ENCODE results near the gene RASA3.
"Not testable (repeated sequence)": the region's sequence is repeated elsewhere in the genome, so short reads cannot be mapped to it uniquely, and the experiment has no call there.

RASA3 gene

DNA sequence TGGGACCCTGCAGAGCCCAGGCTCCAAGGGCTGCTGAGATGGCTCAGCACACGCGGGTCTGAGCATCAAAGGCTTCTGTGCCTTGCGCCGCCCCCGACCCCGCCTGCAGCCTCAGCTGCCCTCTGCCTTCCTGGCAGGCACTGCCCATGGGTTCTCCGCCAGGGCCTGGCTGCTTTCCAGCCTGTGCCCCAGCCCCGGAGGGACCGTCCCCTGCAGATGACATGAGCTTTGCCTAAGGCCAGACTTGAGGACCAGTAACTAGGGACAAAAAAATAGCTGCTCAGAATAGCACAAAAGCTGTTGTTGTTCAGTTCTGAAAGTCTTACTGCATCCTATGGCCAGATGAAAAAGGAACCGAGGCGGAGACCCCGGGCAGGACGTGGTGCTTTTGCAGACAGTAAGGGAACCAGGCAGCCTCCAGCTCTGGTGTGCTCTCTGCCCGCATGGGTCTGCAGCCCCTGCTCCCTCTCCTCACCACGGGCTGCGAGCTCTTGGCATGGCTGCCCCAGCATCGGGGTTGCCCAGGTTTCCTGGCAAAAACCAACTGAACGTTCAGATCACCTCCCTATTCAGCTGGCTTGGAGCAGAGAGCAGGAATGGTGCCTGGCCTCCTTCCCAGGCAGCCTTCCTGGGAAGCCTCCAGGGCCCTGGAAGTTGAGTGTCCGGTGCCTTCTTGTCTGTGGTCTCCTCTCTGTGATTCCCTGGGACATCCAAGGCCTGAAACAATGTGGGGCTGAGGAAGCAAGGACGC lies 34.1 kb upstream of the RASA3 start:
- Histone ChIP-seq H3K9me3 (ENCODE audit: control insufficient read depth, insufficient read depth, low read depth, low read length) (no peaks in the 10 kb centered on the region), H3K36me3 (ENCODE audit: control insufficient read depth, insufficient read depth, low read length) (no peaks in the 10 kb centered on the region), H3K4me3 (ENCODE audit: low read depth, low read length) (no peak overlapping the region), H3K4me1 (ENCODE audit: control insufficient read depth, insufficient read depth, low read length) (peaks cover 5% of the 10 kb centered on the region; the same call in 1 of the 2 replicates), H3K9ac (ENCODE audit: low read length) (no peak overlapping the region), H3K27me3 (ENCODE audit: control insufficient read depth, insufficient read depth, low read length) (no peaks in the 10 kb centered on the region), H3K27ac (ENCODE audit: low read depth, low read length) (no peak overlapping the region)

DNA sequence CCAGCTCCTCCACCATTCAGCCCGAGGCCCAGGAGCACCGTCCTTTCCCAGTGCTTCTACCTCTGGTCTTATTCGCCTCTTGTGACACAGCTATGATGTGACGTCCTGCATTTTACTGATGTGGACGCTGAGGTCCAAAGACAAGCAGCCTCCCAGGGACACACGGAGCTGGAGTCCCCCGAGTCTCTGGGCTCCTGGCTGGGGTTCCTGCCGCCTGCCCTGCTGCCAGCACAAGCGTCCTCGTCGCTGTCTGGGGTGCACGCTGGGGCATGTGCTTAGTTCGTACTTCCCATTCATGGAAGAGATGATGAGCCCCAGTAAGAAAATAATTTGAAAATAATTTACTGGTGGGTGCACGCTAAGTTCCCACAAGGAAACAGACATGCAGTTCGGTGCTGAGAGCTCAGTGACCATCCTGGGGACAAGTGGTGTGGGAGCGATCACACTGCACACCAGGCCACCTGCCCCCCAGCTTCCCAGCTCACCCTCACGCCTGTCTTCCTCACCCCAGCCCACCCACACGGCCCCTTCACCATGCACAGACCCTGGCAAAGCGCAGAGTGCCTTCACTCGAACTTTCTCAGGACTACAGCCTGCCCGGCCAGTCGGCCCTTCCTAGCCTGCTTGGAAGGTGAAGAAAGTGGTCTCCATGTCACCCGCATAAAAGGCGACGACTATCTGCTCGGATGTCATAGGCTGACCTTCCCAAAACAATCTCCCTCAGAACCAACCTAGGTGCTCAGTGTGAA lies 32.4 kb upstream of the RASA3 start:
- Histone ChIP-seq H3K4me1 (ENCODE audit: control insufficient read depth, insufficient read depth, low read length) (peaks cover 5% of the 10 kb centered on the region; the same call in 1 of the 2 replicates), H3K27ac (ENCODE audit: low read depth, low read length) (no peak overlapping the region), H3K9me3 (ENCODE audit: control insufficient read depth, insufficient read depth, low read depth, low read length) (no peaks in the 10 kb centered on the region), H3K9ac (ENCODE audit: low read length) (no peak overlapping the region), H3K27me3 (ENCODE audit: control insufficient read depth, insufficient read depth, low read length) (peaks cover 6% of the 10 kb centered on the region; the same call in 1 of the 2 replicates), H3K36me3 (ENCODE audit: control insufficient read depth, insufficient read depth, low read length) (no peaks in the 10 kb centered on the region), H3K4me3 (ENCODE audit: low read depth, low read length) (no peak overlapping the region)

DNA sequence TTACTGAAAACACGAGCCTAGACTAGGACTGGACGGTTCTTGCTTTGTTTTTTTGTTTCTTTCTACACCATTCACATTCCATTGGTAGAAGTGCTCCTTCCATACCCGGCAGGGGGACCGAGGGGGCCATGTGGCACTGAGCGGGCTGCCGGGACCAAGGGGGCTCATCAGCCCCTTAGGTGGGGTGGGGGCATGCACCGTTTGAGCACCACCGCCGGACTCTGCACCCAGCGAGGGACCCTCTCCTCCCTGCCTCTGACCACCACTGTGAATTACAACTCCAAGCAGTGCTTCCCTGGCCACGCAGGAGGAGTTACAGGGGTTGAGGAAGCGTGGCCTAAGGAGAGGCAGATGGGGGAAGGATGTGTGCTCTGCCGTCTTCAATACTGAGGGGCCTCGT lies 31.6 kb upstream of the RASA3 start:
- Histone ChIP-seq H3K27me3 (ENCODE audit: control insufficient read depth, insufficient read depth, low read length) (peaks cover 6% of the 10 kb centered on the region; the same call in 1 of the 2 replicates), H3K4me1 (ENCODE audit: control insufficient read depth, insufficient read depth, low read length) (peaks cover 5% of the 10 kb centered on the region; the same call in 1 of the 2 replicates), H3K27ac (ENCODE audit: low read depth, low read length) (no peak overlapping the region), H3K9me3 (ENCODE audit: control insufficient read depth, insufficient read depth, low read depth, low read length) (no peaks in the 10 kb centered on the region), H3K9ac (ENCODE audit: low read length) (no peak overlapping the region), H3K36me3 (ENCODE audit: control insufficient read depth, insufficient read depth, low read length) (no peaks in the 10 kb centered on the region), H3K4me3 (ENCODE audit: low read depth, low read length) (no peak overlapping the region)

DNA sequence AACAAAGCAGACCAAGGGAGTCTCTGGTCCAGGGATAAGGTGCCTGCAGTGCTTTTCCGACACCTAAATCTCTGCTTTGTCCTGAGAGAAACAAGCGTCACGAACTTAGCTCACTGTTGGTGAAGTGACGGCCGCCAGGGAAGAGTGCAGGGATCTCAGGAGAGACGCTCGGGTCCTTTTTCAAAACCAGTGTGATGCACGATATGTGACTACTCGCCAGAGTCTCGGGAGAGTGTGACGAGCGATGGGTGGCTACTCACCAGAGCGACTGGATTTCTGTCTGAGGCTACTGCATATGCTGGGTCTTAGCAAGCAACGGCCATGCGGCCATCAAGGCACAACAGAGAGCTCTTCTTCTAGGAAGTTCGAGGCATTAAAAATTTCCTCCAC lies 30.1 kb upstream of the RASA3 start:
- Histone ChIP-seq H3K36me3 (ENCODE audit: control insufficient read depth, insufficient read depth, low read length) (no peaks in the 10 kb centered on the region), H3K9me3 (ENCODE audit: control insufficient read depth, insufficient read depth, low read depth, low read length) (no peaks in the 10 kb centered on the region), H3K27me3 (ENCODE audit: control insufficient read depth, insufficient read depth, low read length) (peaks cover 6% of the 10 kb centered on the region; the same call in 1 of the 2 replicates), H3K27ac (ENCODE audit: low read depth, low read length) (no peak overlapping the region), H3K4me3 (ENCODE audit: low read depth, low read length) (no peak overlapping the region), H3K4me1 (ENCODE audit: control insufficient read depth, insufficient read depth, low read length) (peaks cover 5% of the 10 kb centered on the region; the same call in 1 of the 2 replicates), H3K9ac (ENCODE audit: low read length) (no peak overlapping the region)

DNA sequence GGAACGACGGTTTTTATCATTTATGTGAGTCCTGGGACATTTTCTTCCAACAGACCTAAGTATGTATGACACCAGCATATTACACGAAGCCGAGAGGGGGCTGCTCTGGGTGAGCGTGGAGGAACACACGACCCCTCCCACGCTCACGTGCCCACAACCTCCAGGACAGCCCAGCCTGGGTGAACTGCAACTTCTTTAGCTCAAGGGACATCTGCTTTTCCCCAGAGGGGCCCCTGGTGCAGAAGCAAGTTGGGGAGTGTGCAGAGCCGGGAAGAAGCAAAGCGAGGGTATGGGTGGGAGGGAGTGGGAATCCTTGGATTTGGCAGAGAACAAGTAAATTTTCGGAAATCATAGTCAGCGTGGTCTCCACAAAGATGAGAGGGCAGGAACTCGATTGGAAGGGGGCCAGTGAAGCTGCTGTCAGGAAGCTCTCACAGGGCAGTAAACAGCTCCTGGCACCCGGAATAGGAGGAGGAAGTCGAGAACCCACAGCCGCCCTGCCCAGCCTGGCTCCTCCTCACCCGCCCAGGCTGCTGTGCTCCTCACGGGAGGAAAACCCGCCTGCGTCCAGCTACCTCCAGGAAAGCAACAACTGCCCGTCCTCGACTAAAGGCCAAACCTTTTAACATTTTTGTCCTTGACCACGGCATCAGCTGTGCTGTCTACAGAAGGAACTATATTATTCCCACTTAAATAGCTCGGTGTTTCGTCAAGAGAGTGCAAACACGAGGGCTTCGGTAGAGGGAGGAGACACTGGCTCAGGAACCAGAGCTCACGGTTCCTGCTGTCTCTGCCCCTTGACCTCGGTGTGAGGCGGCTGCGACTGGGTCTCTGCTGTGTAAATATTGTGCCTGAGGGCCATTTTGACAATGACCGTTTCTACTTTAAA lies 29.5 kb upstream of the RASA3 start:
- H3K4me1 ChIP-seq (ENCODE audit: control insufficient read depth, insufficient read depth, low read length): peaks cover 5% of the 10 kb centered on the region; the same call in 1 of the 2 replicates
- no peak overlapping the region for H3K27ac ChIP-seq (ENCODE audit: low read depth, low read length)
- no peak overlapping the region for H3K9ac ChIP-seq (ENCODE audit: low read length)
- no peaks in the 10 kb centered on the region for H3K9me3 ChIP-seq (ENCODE audit: control insufficient read depth, insufficient read depth, low read depth, low read length)
- H3K4me3 ChIP-seq (ENCODE audit: low read depth, low read length): no peak overlapping the region
- H3K36me3 ChIP-seq (ENCODE audit: control insufficient read depth, insufficient read depth, low read length): no peaks in the 10 kb centered on the region
- H3K27me3 ChIP-seq (ENCODE audit: control insufficient read depth, insufficient read depth, low read length): peaks cover 6% of the 10 kb centered on the region; the same call in 1 of the 2 replicates

DNA sequence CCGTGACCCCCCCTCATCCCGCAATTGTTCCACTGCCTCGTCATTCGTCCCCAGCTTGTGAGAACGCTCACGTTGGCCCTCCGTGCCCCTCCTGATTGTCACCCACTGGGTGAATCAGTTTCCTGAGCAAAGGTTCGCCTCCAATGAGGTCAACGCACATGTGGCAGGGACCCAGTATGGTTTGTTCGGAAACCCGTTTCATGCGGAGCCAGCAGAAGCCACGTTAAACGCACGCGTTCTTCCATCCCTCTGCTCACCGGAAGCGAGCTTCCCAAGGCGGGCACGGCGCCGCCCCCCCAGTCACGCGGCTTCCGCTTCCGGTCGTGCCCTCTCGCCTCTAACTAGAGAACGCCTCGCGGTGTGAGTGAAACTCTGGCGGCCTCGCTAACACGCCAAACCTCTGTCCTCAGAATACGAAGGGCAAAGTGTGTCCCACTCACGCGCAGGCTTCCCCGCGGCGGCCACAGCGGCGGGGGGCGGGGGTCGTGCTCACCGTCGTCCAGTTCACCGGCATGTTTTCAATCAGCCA lies 28.7 kb upstream of the RASA3 start:
- H3K9ac ChIP-seq (ENCODE audit: low read length): no peak overlapping the region
- no peaks in the 10 kb centered on the region for H3K36me3 ChIP-seq (ENCODE audit: control insufficient read depth, insufficient read depth, low read length)
- H3K27ac ChIP-seq (ENCODE audit: low read depth, low read length): no peak overlapping the region
- peaks cover 6% of the 10 kb centered on the region; the same call in 1 of the 2 replicates for H3K27me3 ChIP-seq (ENCODE audit: control insufficient read depth, insufficient read depth, low read length)
- no peak overlapping the region for H3K4me3 ChIP-seq (ENCODE audit: low read depth, low read length)
- no peaks in the 10 kb centered on the region for H3K9me3 ChIP-seq (ENCODE audit: control insufficient read depth, insufficient read depth, low read depth, low read length)
- peaks cover 5% of the 10 kb centered on the region; the same call in 1 of the 2 replicates for H3K4me1 ChIP-seq (ENCODE audit: control insufficient read depth, insufficient read depth, low read length)

DNA sequence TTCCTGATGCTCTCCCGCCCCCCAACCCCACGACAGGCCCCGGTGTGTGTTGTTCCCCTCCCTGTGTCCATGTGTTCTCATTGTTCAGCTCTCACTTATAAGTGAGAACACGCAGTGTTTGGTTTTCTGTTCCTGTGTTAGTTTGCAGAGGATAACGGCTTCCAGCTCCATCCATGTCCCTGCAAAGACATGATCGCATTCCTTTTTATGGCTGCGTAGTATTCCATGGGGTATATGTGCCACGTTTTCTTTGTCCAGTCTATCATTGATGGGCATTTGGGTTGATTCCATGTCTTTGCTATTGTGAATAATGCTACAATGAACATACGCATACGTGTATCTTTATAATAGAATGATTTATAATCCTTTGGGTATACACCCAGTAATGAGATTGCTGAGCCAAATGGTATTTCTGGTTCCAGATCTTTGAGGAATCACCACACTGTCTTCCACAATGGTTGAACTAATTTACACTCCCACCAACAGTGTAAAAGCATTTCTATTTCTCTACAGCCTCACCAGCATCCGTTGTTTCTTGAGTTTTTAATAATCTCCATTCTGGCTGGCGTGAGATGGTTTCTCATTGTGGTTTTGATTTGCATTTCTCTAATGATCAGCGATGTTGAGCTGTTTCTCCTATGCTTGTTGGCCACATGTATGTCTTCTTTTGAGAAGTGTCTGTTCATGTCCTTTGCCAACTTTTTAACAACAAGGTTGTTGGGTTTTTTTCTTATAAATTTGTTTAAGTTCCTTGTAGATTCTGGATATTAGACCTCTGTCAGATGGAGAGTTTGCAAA lies 26.6 kb upstream of the RASA3 start:
- H3K4me1 ChIP-seq (ENCODE audit: control insufficient read depth, insufficient read depth, low read length); H3K27ac ChIP-seq (ENCODE audit: low read depth, low read length); H3K4me3 ChIP-seq (ENCODE audit: low read depth, low read length); H3K36me3 ChIP-seq (ENCODE audit: control insufficient read depth, insufficient read depth, low read length); H3K27me3 ChIP-seq (ENCODE audit: control insufficient read depth, insufficient read depth, low read length); H3K9me3 ChIP-seq (ENCODE audit: control insufficient read depth, insufficient read depth, low read depth, low read length); H3K9ac ChIP-seq (ENCODE audit: low read length): not testable (repeated sequence)

DNA sequence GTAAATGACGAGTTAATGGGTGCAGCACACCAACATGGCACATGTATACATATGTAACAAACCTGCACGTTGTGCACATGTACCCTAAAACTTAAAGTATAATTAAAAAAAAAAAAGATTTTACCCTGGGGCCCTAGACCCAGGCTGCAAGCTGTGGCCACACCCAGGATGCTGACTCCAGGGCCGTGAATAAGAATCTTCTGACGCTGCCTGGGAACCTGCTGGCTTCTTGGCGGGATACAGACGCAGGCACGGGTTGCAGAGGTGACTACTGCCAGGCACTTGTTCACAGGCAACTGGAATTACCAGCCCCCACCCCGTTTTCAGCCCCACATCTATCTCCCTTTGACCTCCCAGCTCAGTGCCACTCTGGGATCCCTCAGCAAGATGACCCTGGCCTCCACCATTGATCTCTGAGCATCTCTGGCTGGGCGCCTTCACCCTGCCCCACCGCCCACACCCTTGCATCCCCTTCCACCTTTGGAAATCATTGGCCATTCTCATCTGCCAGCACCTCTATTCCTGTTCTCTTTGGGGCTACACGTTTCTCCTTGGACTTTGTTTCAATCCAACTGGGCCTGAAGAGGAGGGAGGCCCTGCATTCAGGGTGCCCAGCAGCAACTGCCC lies 25.6 kb upstream of the RASA3 start:
- H3K27ac ChIP-seq (ENCODE audit: low read depth, low read length): no peak overlapping the region
- peaks cover 6% of the 10 kb centered on the region; the same call in 1 of the 2 replicates for H3K27me3 ChIP-seq (ENCODE audit: control insufficient read depth, insufficient read depth, low read length)
- no peaks in the 10 kb centered on the region for H3K36me3 ChIP-seq (ENCODE audit: control insufficient read depth, insufficient read depth, low read length)
- H3K4me1 ChIP-seq (ENCODE audit: control insufficient read depth, insufficient read depth, low read length): peaks cover 5% of the 10 kb centered on the region; the same call in 1 of the 2 replicates
- no peaks in the 10 kb centered on the region for H3K9me3 ChIP-seq (ENCODE audit: control insufficient read depth, insufficient read depth, low read depth, low read length)
- H3K4me3 ChIP-seq (ENCODE audit: low read depth, low read length): no peak overlapping the region
- H3K9ac ChIP-seq (ENCODE audit: low read length): no peak overlapping the region

DNA sequence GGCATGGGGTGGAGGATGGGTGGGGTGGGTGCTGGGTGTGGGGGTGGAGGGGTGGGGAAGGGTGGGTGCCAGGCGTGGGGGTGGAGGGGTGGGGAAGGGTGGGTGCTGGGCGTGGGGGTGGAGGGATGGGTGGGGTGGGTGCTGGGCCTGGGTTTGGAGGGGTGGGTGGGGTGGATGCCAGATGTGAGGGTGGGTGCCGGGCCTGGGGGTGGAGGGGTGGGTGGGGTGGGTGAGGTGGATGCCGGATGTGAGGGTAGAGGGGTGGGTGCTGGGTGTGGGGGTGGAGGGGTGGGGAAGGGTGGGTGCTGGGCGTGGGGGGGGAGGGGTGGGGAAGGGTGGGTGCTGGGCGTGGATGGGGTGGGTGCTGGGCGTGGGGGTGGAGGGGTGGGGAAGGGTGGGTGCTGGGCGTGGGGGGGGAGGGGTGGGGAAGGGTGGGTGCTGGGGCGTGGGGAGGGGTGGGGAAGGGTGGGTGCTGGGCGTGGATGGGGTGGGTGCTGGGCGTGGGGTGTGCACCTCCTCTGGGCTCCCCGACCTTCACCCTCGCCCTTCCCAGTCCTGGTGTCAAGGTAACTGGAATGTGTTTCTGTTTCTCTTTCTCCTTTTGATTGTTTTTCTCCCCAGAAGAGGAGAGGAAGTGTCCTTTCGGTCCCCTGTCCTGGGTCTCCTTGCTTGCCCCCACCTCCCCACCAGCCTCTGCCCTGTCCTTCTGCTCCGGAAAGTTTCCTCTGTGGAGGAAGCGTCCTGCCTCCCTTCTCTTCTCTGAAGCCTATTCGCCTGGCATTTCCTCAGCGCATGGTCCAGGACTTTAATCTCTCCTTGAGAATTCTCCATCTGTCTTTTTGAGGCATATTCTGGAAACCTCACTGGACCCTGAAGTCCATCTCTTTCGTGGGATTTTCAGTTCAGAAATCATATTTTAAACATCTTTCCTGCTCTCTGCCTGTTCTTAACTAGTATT lies 23.8 kb upstream of the RASA3 start:
- H3K4me3 ChIP-seq (ENCODE audit: low read depth, low read length): no peak overlapping the region
- H3K9me3 ChIP-seq (ENCODE audit: control insufficient read depth, insufficient read depth, low read depth, low read length): no peaks in the 10 kb centered on the region
- H3K9ac ChIP-seq (ENCODE audit: low read length): no peak overlapping the region
- no peaks in the 10 kb centered on the region for H3K36me3 ChIP-seq (ENCODE audit: control insufficient read depth, insufficient read depth, low read length)
- H3K27me3 ChIP-seq (ENCODE audit: control insufficient read depth, insufficient read depth, low read length): peaks cover 4% of the 10 kb centered on the region; the same call in 1 of the 2 replicates
- H3K27ac ChIP-seq (ENCODE audit: low read depth, low read length): no peak overlapping the region
- H3K4me1 ChIP-seq (ENCODE audit: control insufficient read depth, insufficient read depth, low read length): no peaks in the 10 kb centered on the region
